ENCODE data around the gene PRSS50.

PRSS50 gene

GRCh38 chr3:46725621-46726314 lies 8.1 kb upstream of the PRSS50 start:
- DNase-seq (ENCODE audit: low read depth in 2 of 2) = no peak

DNA sequence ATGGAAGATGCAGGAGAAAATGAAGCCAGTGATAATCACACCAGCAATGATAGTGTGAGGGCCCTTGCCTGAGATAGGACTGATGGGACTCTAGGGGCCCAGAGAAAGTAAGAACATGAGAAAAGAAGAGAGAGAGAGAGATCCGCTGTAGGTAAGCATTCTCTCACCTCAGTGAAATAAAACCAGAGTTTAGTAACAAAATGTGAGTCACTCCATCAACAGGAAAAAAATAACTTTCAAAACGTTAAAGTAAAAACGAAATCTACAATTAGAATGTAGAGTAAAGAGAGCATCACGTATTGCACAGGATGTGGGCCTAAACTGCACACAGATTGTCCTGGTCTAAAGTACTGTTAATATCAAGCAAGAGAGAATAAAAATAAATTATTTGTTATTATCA lies 6.8 kb upstream of the PRSS50 start:
- no peak for DNase-seq (ENCODE audit: low read depth in 2 of 2)

DNA sequence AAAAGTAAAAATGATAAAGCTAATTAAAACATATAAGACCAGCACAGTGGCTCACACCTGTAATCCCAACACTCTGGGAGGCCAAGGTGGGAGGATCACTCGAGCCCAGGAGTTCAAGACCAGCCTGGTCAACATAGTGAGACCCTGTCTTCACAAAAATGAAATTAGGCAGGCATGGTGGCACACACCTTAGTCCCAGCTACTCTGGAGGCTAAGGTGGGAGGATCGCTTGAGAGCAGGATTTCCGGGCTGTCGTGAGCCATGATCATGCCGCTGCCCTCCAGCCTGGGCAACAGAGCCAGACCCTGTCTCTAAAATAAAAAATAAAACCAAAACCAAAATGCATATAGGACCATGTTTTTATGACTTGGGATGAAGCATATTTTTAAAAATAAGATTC lies 4.8 kb upstream of the PRSS50 start:
- DNase-seq (ENCODE audit: low read depth in 2 of 2) = no peak

DNA sequence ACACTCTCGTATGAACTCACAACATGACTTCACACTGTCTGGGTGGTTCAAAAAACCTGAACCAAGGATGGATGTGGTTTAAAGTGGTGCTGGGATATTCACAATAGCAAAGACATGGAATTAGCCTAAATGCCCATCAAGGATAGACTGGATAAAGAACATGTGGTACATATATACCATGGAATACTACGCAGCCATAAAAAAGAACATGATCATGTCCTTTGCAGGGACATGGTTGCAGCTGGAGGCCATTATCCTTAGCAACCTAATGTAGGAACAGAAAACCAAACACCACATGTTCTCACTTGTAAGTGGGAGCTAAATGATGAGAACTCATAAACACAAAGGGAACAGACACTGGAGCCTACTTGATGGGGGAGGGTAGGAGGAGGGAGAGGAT lies 3.3 kb upstream of the PRSS50 start:
- DNase-seq (ENCODE audit: low read depth in 2 of 2) = no peak

DNA sequence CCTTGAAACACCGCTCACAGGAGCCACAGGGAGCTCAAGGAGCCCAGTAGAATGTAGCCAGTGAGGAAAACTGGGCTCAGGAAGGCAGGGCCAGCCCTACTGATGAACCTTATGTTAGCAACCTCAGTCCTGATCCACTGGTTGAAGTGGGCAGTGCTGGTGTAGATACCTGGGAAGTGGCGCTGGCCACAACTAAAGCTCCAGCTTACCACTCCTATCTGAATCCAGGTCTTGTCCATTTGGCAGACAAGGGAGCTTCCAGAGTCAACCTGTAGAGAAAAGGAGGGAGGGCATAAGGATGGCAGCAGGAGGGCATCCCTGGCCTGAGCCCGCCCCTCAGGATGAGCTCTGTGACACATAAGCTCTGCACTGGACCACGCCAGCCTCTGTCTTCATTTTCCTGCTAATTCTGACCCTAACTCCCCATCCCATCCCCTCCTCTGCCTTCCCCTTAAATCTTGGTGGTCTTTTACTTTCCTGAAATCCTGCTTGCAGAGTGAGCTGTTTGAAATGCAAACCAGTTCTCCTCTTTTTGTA lies 2.1 kb upstream of the PRSS50 start:
- DNase-seq (ENCODE audit: low read depth in 2 of 2) = no peak

- DNase-seq (ENCODE audit: low read depth in 2 of 2) = no peak
Observed at GRCh38 chr3:46719044-46719565, 1.4 kb upstream of the PRSS50 start.

GRCh38 chr3:46716461-46717441 lies 918 bp downstream of the PRSS50 start:
- no peak for DNase-seq (ENCODE audit: low read depth in 2 of 2)

GRCh38 chr3:46715507-46716175 lies 2.0 kb downstream of the PRSS50 start:
- no peak for DNase-seq (ENCODE audit: low read depth in 2 of 2)

DNA sequence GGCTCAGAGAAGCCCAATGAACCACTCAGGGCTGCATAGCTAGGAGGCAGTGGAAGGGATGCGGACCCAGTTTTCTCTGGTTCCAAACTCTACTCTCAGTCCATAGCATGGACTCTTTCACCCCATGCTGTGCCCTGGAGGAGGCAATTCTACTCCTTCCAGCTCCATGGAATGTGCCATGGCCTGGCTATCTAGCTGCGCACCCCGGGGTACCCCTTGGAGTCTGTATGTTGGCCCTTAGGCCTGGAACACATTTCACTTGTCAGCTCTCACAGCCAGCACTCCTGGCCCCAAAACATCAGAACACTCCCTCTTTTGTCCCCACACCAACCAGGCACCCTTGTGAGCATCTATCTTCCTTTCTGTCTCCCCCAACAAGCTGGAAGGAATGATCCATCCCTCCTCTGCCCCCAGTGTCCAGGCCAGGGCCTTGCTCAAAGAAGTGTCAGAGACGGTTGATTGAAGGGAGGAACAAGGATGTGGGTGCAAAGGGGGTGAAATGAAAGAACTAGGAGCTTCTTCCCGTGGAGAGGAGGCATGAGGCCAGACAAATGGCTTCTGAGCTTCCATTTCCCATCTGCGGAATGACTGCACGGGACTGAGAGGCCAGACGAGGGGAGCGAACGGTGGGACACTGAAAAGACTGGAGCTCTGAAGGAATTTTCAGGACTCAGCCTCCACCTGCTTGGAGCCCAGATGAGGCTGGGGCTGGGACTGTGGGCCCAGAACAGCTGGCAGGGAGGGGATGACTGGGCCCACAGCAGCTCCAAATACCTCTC lies 2.8 kb downstream of the PRSS50 start:
- no peak for DNase-seq (ENCODE audit: low read depth in 2 of 2)

GRCh38 chr3:46713898-46714552 lies 3.6 kb downstream of the PRSS50 start:
- DNase-seq (ENCODE audit: low read depth in 2 of 2) = no peak

GRCh38 chr3:46713050-46713897 lies 4.4 kb downstream of the PRSS50 start:
- no peak for DNase-seq (ENCODE audit: low read depth in 2 of 2)

GRCh38 chr3:46712191-46713049 lies 5.2 kb downstream of the PRSS50 start:
- DNase-seq (ENCODE audit: low read depth in 2 of 2) = no peak

DNA sequence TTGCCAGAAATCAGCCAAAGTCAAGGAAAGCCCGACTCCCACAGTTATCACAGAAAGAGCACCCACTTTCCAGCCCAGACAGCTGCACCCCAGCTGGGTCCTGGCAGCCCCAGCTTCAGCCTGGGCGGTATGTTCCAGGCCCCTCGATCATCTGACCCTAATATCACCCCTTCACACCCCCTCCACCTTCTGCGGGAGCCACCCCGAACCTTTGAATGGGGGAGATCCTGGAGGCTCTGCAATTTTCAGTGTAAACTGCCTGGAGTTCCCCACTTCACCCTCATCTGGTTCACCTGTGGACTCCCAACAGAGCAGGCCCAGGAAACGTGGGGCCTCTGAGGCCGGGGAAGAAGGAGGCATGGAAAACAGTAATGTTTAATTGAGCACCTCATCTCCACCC lies 5.9 kb downstream of the PRSS50 start:
- DNase-seq (ENCODE audit: low read depth in 2 of 2) = no peak

DNA sequence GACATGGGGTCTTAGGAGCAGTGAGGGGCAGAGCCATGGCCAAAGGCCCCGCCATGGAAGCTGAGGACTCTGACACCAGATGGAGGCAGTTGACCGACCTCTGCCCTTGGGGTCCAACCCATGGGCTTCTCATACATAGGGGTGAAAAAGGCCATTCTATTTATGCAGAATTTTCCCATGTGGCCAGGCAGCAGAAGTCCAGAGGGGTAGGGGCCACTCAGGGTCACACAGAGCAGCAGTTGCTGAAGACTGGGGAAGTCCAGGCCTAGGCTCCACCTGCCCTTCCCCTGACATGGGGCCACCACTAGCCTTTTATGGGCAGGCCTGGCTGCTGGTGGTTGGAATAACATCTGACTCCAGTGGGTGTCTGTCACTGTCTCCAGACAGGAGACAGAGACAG lies 6.4 kb downstream of the PRSS50 start:
- DNase-seq (ENCODE audit: low read depth in 2 of 2) = no peak

DNA sequence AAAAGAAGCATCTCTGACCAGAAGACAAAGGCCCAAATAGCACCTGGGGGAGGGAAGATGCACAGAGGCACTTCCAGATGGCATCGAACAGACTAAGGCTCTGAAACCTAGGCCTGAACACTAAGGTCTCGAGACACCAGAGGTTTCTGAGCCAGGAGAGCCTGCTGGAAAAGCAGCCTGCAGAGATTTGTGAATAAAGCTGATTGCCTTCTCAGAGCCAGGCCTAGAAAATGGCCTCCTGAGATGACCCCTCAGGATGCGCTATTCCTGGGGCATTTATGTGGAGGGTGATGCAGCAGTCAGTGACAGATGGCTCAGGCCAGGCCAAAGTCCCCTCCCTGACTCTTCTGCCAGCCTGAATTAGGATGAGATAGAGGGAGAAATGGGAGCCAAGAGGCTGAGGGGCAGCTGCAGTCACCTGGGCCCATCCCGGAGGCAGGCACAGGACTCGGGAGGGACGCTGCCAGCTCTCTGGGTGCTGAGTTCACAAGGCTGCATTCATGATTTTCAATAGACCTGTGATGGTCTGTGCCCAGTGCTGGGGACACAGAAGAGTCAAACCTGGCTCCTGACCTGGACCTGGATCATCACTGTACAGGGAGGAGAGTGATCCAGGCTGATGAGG lies 6.9 kb downstream of the PRSS50 start:
- no peak for DNase-seq (ENCODE audit: low read depth in 2 of 2)

DNA sequence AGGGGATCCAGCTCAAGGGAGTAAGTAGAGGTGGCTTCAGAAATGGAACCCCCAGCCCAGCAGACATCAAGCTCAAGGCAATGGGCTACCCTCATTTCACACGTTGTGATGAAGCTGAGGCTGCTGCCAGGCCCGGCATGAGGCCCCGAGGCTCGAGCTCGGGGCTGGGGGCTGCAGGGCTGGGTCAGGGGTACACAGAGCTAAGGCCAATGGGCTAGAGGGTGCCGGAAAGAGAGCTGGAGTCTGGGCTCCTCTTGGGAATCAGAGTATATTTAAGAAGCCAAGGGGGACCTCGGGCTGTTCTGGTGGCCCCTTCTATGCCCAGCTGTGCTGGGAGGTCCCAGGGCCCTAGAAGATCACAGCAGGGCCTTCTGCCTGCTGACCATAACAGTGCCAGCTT lies 7.4 kb downstream of the PRSS50 start:
- no peak for DNase-seq (ENCODE audit: low read depth in 2 of 2)

GRCh38 chr3:46709721-46710120 lies 7.9 kb downstream of the PRSS50 start:
- no peak for DNase-seq (ENCODE audit: low read depth in 2 of 2)

GRCh38 chr3:46709157-46709654 lies 8.5 kb downstream of the PRSS50 start:
- no peak for DNase-seq (ENCODE audit: low read depth in 2 of 2)
